K562 treated with DMSO at 1 percent for 12 hours (cell line): ENCODE data around the gene HOXA9. TPM values are rescaled to one million over a fixed set of nuclear protein-coding genes. Genes with fewer than 3 reads are reported as not detected.

ENCODE experiments used
- total RNA-seq: library from RNA; unstranded; fragments of 300-600 nt; gene quantifications from 2 replicates; pipeline ENCODE4 v1.2.3, GENCODE V29; 2022; ENCODE audit not compliant: insufficient read depth

HOXA9 gene
- total RNA-seq, result not detected in 2 replicates

DNA sequence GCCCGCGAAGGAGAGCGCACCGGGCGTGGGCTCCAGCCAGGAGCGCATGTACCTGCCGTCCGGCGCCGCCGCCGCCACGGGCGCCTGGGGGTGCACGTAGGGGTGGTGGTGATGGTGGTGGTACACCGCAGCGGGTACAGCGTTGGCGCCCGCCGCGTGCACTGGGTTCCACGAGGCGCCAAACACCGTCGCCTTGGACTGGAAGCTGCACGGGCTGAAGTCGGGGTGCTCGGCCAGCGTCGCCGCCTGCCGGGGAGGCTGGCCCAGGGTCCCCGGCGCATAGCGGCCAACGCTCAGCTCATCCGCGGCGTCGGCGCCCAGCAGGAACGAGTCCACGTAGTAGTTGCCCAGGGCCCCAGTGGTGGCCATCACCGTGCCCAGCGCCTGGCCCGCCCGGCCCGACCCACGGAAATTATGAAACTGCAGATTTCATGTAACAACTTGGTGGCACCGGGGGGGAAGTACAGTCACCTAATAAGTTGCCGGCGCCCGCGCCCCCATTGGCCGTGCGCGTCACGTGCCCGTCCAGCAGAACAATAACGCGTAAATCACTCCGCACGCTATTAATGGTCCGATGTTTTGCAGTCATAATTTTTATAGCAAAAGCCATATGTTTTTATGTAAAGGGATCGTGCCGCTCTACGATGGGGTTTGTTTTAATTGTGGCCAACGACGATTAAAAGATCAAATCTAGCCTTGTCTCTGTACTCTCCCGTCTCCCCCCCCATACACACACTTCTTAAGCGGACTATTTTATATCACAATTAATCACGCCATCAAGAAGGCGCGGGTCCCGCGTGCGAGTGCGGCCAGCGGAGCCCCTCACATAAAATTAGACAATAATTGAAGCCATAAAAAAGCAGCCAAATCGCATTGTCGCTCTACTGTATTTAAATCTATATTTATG is at the start of gene HOXA9:
Gene HOXA9 (minus strand): TSS at position 449 of the 907 bp plus-strand sequence. CDS start 80 bp downstream, at position 369.

GRCh38 chr7:27199849-27200760 is 34.8 kb upstream of the HOXA9 start, which contains the start of gene HOXA13:
TSS of gene HOXA13 (minus strand) at chr7:27200091. CDS start at chr7:27200077, 14 bp downstream.

GRCh38 chr7:27185013-27185853 is 19.9 kb upstream of the HOXA9 start, which contains the start of gene HOXA11:
TSS of gene HOXA11 (minus strand) at chr7:27185232. CDS start at chr7:27185144, 88 bp downstream.

GRCh38 chr7:27173956-27174873 is 8.9 kb upstream of the HOXA9 start, which contains the start of gene HOXA10:
TSS of gene HOXA10 (minus strand) at chr7:27174320. CDS start at chr7:27174306, 14 bp downstream.

GRCh38 chr7:27156508-27156898 is 8.8 kb downstream of the HOXA9 start, which contains the start of gene HOXA7:
TSS of gene HOXA7 (minus strand) at chr7:27156675. CDS start at chr7:27156545, 130 bp downstream.

DNA sequence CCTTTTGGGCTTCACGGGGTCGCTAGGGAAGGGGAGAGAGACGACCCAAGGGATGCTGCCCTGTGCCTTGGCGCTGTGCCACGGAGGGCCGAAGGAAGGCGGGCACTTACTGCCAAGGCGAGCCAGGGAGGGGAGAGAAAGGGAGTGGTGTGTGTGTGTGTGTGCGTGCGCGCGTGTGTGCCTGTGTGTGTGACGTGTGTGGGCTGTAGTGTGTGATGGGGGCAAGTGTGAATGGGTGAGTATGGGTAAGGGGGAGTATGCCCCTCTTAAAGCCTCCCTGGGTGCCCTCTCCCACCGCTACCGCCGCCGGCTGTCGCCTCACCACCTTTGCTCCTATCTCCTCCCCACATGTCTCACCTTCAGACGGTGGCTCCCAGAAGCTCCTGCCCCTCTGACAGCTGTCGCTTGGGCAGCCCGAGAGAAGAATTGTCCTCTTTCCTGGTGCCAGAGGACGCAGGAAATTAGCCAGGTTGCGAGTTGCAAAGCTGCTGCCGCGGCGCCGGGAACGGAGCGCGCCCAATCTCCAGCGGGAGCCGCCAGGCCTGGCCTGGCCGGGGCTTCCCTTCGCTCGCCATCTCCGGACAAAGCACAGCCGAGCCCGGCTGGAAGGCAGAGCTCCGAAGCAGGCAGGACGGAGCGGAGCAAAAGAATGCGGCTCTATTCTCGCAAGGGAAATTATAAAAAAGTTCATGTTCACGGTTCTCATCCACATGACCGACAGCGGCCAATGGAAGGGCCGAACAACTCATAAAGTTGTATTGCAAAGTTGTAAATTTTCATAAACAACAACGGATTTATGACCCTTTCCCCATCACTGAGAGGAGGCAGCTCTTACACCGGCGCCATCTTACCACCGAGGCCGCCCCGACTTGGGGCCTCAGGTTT is 13.2 kb downstream of the HOXA9 start, which contains the start of gene HOXA3:
Gene HOXA3 (minus strand): TSS at position 653 of the 885 bp plus-strand sequence. CDS start 41,943 bp downstream, outside the sequence.

GRCh38 chr7:27147199-27148030 is 17.9 kb downstream of the HOXA9 start, which contains the start of gene HOXA6:
TSS of gene HOXA6 (minus strand) at chr7:27147774. CDS start at chr7:27147749, 25 bp downstream.

DNA sequence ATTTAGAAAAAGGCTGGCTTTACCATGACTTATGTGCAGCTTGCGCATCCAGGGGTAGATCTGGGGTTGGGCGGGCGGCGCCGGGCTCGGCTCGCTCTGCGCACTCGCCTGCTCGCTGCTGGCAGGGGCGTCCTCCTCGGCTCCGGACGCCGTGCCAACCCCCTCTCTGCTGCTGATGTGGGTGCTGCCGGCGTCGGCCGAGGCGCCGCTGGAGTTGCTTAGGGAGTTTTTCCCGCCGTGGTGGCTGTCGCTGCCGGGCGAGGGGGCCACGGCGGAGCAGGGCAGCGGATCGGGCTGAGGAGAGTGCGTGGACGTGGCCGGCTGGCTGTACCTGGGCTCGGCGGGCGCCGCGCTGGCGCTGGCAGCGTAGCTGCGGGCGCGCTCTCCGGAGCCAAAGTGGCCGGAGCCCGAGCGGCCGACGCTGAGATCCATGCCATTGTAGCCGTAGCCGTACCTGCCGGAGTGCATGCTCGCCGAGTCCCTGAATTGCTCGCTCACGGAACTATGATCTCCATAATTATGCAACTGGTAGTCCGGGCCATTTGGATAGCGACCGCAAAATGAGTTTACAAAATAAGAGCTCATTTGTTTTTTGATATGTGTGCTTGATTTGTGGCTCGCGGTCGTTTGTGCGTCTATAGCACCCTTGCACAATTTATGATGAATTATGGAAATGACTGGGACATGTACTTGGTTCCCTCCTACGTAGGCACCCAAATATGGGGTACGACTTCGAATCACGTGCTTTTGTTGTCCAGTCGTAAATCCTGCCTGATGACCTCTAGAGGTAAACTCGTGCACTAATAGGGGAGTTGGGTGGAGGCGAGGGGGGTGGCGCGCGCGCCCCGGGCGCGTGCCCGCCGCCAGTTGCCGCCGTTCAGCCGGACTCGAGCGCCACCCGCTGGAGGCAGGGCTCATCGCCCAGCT is 22.1 kb downstream of the HOXA9 start, which contains the start of gene HOXA5:
Gene HOXA5 (minus strand): TSS at position 659 of the 927 bp plus-strand sequence. CDS start 74 bp downstream, at position 585.

DNA sequence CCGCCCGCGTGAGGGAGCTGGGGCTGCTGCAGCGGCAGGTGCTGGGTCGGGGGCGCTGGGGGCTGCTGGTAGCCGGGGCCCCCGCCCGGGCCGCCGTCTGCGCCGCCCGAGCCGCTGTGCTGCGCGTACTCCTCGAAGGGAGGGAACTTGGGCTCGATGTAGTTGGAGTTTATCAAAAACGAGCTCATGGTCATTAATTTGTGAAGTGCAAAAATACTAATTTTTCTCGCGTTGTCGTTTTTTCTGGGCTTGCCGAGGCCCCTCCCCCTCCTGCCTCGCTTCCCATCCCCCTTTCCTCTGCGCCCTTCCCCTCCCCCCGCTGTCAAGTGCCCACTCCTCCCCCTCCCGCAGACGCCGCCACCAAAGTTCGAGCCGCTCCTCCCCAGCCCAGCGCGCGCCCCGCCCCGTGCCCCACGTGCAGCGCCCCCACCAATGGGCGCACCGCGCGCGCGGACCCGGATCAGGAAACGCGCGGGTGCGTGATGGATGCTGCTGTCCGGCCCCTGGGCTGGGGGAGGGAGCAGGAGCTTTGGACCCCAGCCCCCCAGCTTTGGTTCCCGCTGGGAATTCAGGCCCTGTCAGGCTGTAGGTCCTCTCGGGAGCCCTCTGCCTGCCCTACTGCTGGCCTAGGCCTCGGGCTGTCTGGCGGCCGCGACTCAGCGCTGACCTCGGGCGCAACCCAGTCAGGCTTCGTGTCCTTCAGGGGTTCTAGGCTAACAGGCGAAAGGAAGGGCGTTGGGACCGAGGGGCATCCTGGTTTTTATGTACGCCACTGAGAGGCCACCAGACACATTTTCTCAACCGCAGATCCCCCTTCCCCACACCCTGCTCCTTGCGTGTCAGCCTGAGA is 34.6 kb downstream of the HOXA9 start, which contains the start of gene HOXA4:
Gene HOXA4 (minus strand): TSS at position 218 of the 850 bp plus-strand sequence. CDS start 24 bp downstream, at position 194.

Other genes with a start within 250 kb of the HOXA9 start
- not detected in 2 replicates for gene HOXA1, start 69.5 kb downstream of the HOXA9 start, total RNA-seq
- not detected in 2 replicates for gene HOXA2, start 62.9 kb downstream of the HOXA9 start, total RNA-seq
- not detected in 2 replicates for gene HOXA4, start 34.8 kb downstream of the HOXA9 start, total RNA-seq
- not detected in 2 replicates for gene HOXA5, start 21.9 kb downstream of the HOXA9 start, total RNA-seq
- gene HOXA6, start 17.8 kb downstream of the HOXA9 start, total RNA-seq, result not detected in 2 replicates
- not detected in 2 replicates for gene HOXA3, start 13.0 kb downstream of the HOXA9 start, total RNA-seq
- gene HOXA7, start 8.9 kb downstream of the HOXA9 start, total RNA-seq, result not detected in 2 replicates
- not detected in 2 replicates for gene HOXA10, start 8.8 kb upstream of the HOXA9 start, total RNA-seq
- gene HOXA11, start 19.7 kb upstream of the HOXA9 start, total RNA-seq, result not detected in 2 replicates
- not detected in 2 replicates for gene HOXA13, start 34.6 kb upstream of the HOXA9 start, total RNA-seq
- not detected in 2 replicates for gene EVX1, start 77.3 kb upstream of the HOXA9 start, total RNA-seq